HG03439 (cell line): ENCODE results near the gene MAPK12.
A peak's percentile ranks its signal among the peaks of the same experiment; 100 is the strongest.

Source experiments
- ATAC-seq: cut with Tn5 transposase; IDR thresholded peaks from one replicate; pipeline ENCODE4 v1.9.1; 2021; ENCODE audit warnings: mild to moderate bottlenecking, moderate library complexity; ENCODE audit not compliant: unreplicated experiment

Gene MAPK12

GRCh38 chr22:50253046-50253915 is 8.2 kb downstream of the MAPK12 start:
- no peak for ATAC-seq

GRCh38 chr22:50252082-50253045 is 9.1 kb downstream of the MAPK12 start:
- no peak for ATAC-seq

- ATAC-seq, result no peak
These were observed 9.9 kb downstream of the MAPK12 start for GRCh38 chr22:50251477-50252081.

DNA sequence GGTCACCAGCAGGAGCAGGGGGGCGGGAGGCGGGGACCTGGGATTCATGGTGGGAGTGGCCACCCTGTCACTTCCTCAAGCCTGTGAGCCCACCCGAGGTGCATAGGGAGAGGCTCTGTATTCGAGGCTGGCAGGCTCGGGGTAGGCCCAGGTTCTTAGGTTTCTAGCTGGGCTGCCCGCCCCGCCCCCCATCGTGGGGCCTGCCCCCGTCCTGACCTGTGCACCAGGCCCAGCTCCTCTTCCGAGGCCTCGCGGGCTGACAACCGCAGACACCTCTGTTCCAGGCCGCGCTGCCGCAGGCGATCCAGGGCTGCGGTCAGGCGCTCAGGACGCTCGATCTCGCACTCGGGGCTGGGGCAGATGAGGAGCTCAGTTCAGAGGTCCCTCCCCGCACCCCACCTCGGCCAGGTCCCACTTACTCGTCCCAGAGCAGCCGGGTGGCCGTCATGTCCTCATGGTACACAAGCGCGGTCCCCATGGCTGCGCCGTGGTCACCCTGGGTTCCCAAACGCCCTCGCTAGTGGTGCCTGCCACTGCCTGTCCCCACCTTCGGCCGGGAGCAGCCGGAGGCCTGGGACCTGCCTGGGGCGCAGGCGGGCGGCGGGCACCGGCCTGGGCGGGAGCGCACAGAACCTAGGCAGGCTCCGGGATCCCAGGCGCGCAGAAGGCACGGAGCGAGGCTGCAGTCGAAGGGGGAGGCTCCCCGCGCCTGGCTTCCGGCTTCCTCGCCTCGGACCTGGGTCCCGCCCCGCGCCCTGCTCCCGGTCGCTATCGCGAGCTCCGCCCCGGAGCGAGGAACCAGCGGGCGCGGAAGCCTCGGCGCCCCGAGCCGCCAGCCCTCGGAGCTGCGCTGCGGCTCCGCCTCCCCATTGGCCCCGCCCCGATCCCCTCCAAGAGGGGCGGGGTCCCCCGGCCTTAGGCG is 10.7 kb downstream of the MAPK12 start, which contains the start of gene HDAC10:
HDAC10 (minus strand) TSS at position 711 of the 922 bp plus-strand sequence; CDS start at position 478, 233 bp downstream.
- no peak for ATAC-seq

DNA sequence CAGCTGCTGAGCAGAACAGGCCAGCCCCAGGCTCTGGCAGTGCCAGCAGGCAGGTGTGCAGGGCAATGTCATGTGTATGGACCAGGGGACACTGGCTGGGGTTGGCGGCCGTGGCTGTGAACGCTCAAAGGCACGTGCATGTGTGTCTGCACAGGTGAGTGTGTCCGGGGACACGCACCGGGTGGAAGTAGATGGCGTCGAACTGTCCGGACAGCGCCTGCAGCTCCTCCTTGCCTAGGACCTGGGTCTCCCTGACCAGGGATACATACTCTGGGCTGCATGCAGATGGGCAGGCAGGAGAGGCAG is 11.3 kb downstream of the MAPK12 start:
- ATAC-seq, result no peak

DNA sequence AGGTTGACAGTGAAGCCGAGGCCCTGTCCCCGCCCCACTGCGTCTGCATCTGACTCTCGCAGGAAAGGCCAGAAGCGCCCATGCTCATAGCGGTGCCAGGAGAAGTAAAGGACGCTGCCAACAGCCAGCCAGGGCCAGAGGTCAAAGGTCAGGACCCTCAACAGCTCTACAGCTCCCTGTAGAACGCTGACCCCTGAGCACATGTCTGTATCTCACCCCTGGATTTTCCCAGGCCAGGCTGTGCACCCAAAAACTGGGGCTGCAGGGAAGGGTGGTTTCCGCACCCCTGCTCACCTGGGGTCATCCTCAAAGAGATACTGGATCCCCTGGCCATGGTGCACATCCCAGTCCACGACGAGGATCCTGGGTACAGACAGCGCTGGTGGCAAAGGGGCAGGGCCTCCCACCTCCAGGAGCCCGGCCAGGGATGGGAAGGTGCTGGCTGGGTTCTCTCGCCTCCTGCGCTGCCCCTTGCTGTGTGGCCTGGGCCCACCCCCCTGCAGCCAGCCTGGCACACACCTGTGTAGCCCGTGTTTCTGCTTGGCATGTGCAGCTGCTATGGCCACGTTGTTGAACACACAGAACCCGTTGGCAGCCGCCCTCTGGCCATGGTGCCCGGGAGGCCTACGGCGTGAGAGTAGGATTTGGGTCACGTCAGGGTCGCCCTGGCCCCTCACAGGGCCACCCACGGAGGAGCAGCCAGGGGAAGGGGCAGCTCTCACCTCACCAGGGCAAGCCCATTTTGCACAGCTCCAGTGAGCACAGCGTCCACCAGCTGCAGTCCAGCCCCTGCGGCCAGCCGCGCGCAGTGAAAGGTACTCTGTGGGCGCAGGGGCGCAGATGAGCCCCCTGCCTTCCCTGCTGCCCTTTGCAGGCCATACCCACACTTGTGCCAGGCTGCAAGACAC is 11.9 kb downstream of the MAPK12 start:
- no peak for ATAC-seq

- ATAC-seq, result no peak
These were observed 13.0 kb downstream of the MAPK12 start for GRCh38 chr22:50248196-50249081.

GRCh38 chr22:50247748-50248147 is 13.7 kb downstream of the MAPK12 start:
- no peak for ATAC-seq

DNA sequence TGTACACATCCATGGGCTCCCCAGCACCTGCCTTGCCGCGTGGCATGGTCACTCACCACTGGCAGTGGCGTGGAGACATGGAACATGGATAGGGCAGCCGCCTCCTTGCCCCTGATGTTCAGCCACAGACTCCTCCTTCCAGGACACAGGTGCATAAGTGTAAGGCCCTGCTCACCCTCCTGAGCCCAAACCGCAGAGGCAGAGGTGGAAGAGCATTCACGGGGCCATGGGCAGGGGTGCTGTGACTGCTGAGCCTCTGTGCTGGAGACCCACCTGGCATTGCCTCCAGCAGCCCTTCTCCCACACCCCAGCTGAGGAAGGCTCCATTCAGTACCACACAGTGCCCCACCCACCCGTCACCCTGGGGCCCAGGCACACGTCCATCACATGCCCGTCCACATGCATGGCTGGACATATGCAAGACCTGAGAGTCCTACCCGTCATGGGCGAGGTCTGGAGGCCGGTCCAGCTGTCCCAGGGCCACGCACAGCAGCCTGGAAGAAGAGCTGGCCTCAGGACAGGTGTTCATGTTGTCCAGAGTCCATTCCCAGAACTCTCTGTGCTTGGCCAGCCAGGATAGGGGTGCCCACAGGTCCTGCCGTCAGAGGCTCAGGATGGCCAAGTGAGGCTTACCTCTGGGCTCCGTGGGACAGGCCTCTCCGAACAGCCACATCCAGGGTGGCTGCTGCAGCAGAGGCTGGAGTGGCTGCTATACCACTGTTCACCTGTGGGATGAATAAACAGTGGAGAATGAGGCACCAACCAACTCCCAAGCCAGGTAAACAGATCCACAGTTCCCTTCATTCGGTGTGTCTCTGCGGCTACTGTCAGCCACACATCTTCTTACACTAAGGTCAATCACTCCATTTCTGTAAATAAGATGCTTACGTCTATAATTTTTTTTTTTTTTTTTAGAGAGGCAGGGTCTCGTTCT is 15.0 kb downstream of the MAPK12 start:
- no peak for ATAC-seq

DNA sequence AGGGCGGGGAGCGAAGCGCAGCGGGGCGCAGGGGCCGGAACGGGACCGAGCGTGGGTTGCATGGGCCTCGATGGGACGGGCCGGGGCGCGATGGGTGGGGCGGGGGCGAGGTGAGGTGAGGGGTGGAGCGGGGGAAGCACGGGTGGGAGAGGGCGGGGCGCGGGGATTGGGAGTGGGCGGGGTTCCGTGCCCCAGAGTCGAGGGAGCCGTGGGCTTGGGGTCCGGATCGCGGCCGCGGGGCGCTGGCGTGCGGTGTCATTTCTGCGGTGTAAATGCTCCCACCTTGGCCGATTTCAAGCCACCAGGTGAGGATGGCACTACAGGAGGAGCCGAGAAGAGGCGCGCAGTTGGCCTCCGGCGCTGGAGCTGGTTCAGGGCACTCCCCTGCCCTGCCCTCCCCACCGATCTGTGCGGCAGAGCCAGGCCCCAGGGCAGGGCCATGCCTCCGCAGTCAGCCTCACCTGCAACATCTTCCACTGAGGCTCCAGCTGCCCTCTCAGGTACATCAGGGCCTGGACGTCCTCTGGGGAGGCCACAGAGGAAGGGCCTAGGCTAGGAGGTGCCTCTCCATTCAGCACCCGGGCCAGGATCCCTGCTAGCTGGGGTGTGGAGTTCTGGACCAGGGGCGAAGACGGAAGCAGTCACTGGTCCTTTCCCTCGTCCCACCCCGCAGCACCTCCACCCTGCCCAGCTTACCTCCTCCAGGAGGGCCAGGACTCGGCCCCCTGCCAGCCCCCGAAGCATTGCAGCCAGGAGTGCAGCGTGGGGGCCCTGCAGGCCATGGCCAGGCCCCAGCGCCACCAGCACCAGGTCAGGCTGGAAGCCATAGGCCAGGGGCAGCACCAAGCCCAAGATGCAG is 16.0 kb downstream of the MAPK12 start:
- no peak for ATAC-seq

DNA sequence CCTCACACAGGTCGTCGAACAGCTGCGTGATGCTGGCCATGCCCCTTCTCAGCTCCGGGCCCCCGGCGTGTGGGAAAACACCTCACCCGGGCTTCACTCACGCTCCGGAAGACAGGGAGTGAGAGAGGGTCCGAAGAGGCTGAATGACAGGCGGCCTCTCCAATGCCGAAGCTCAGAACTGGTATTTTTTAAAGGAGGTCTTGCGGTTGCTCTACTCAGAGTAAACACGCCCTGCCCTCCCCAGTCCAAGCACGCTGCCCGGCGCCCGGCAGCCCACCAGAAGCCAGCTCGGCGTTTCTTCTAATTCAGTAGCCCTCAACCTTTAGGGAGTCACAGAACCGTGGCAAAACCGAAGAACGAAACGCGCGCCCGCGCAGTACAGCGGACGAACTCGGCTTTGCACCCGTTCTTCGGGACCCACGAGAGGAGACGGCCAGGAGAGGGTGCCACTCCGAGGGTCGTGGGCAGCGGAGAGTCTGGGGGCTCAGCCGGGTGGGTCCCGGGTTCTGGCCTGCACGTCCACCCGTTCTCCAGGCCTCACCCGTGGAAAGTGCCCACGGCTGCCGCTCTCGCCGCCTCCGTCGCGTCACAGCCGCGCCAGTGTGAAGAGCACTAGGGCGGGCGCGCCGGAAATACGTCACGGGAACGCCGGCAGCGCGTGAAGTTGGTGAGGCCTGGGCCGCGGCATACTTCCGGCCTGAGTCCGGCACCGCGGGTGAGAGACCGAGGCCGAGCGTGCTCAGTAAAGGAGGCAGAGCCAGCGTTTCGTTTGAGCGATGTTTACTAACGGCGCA is 16.9 kb downstream of the MAPK12 start, which contains the start of gene TUBGCP6:
TUBGCP6 (minus strand) TSS at position 604 of the 794 bp plus-strand sequence; CDS start at position 40, 564 bp downstream.
- peak; percentile 64 for ATAC-seq

DNA sequence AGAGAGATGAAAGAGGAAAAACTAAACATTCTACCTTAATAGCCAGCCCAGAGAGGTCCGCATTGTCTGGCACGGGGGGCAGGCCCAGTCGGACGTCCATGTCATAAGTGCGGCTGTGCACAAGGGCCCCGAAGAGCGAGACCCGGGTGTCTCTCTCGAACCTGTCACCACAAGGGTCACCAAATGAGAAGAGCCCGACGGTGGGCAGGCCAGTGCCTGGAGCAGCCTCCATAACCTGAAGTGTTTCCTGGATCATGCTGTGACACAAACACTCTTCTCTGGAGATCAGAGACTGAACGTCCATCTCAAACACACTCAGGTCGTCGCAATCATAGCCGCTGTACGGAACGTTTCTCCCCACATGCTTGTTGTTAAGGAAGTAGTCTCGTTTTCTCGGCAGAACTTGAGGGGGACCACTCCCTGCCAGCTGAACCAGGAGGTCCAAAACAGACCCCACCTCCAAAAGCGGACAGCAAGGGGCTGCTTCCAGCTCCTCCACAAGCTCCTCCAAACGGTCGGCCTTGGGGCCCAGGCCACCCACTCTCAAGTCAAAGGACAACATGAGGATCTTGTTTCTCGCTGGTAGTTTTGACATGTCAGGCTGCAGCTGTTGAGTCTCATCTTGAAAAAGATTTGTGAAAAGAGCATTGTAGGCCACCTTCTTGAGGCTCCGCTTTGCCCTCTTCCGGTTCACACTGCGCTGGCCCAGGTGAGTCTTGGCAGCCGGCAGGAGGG is 17.6 kb downstream of the MAPK12 start:
- no peak for ATAC-seq

DNA sequence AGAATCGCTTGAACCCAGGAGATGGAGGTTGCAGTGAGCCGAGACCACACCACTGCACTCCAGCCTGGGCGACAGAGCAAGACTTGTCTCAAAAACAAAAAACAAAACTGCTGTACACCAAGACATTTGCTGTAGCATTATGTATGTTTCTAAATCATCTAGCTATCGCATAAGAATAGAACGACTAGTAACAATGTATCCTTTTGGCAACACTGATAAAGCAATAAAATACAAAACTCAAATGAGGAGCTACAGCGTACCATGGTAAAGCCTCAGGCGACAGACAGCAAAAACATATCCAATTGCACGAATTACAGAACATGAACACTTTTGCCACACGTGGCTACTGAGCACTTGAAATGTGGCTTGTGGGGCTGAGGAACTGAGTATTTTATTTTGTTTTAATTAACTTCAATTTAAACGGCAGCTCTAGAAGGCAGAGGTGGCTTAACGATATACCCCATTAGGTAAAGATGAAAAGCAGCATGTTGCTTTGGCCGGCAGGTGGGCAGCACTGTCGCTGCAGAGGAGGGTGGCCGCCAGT is 19.0 kb downstream of the MAPK12 start:
- ATAC-seq, result no peak

DNA sequence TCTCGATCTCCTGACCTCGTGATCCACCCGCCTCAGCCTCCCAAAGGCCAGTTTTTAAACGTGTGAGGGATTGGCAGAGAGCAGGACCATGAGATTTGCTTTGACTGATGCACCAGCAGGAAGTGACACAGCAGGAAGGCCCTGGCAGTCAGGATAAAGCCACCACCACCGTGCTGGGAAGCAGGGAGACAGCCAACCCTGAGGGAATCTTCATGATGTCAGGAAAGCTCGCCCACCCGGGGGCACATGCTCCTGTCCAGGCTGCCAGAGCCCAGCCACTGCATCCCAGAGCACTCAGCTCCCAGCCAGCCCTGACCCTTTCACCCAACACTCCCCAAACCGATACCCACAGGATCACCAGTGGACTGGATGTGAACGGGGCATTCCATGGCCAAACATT is 22.7 kb downstream of the MAPK12 start:
- no peak for ATAC-seq
